H1 (cell line): ENCODE data around the gene FGF14. TPM values are rescaled to one million over a fixed set of nuclear protein-coding genes. Genes with fewer than 3 reads are reported as not detected.
A peak's percentile ranks its signal among the peaks of the same experiment; 100 is the strongest.

Experiments
- CTCF ChIA-PET: fragments of 300-600 bp; sonication (Branson Sonifier 250); formaldehyde crosslinking; loops from one replicate; lab custom pipeline; 2021; ENCODE audit not compliant: partially characterized antibody; lab: Charles Lee
- POLR2A ChIA-PET: fragments of 300-600 bp; sonication (Branson Sonifier 250); formaldehyde crosslinking; loops from one replicate; lab custom pipeline; 2021; ENCODE audit warnings: inconsistent platforms; ENCODE audit not compliant: partially characterized antibody; lab: Charles Lee
- DNase-seq, 2 experiments: peaks; one replicate each; pipeline versions ENCODE4 v3.0.0 to v3.0.0-alpha.2; 2010 to 2022; ENCODE audit warnings: low spot score in 2 of 2, low read depth in 1 of 2, mixed read lengths in 1 of 2
- FAIRE-seq: peaks from 2 replicates; lab custom pipeline; 2011; peaks lifted over from hg19 to GRCh38; lab: Jason Lieb, UNC
- H2AFZ ChIP-seq: 2 replicates; pipeline ENCODE4 v1.8.1; 2012; ENCODE audit warnings: low read length, inconsistent platforms
- H2AK5ac ChIP-seq: 2 replicates; pipeline ENCODE4 v1.6.1; 2013; ENCODE audit warnings: low read depth, low read length
- H2BK120ac ChIP-seq: replicated peaks from 2 replicates; pipeline ENCODE3; 2013; ENCODE audit warnings: low read depth, low read length, inconsistent platforms
- H2BK12ac ChIP-seq: 2 replicates; pipeline ENCODE4 v1.6.1; 2013; ENCODE audit warnings: low read depth, low read length
- H2BK15ac ChIP-seq: 2 replicates; pipeline ENCODE4 v1.6.1; 2013; ENCODE audit warnings: low read length
- H2BK20ac ChIP-seq: 2 replicates; pipeline ENCODE4 v1.6.1; 2013; ENCODE audit warnings: low read length
- H2BK5ac ChIP-seq: 2 replicates; pipeline ENCODE4 v1.6.1; 2013; ENCODE audit warnings: low read depth, low read length
- H3K14ac ChIP-seq: 2 replicates; pipeline ENCODE4 v1.6.1; 2013; ENCODE audit warnings: inconsistent platforms; ENCODE audit not compliant: insufficient read length
- H3K18ac ChIP-seq: 2 replicates; pipeline ENCODE4 v1.6.1; 2013; ENCODE audit warnings: low read length; ENCODE audit errors: extremely low read depth
- H3K23ac ChIP-seq: 2 replicates; pipeline ENCODE4 v1.6.1; 2013; ENCODE audit warnings: inconsistent platforms; ENCODE audit not compliant: insufficient read length
- H3K23me2 ChIP-seq: 2 replicates; pipeline ENCODE4 v1.6.1; 2013; ENCODE audit warnings: low read depth, low read length
- H3K27ac ChIP-seq: 2 replicates; pipeline ENCODE4 v1.6.1; 2011; ENCODE audit warnings: low read depth, low read length, inconsistent platforms
- H3K27me3 ChIP-seq, 4 experiments: replicated peaks in 1 of 4; 1 replicate in 1 of 4; 2 replicates in 3 of 4; pipeline versions ENCODE4 v1.6.1 to v1.8.1; 2011 to 2013; ENCODE audit warnings: low read length in 3 of 4, mild to moderate bottlenecking in 3 of 4, inconsistent platforms in 2 of 4, mixed read lengths in 2 of 4, moderate library complexity in 1 of 4; ENCODE audit not compliant: control insufficient read depth in 3 of 4, insufficient read depth in 3 of 4; ENCODE audit errors: extremely low read depth in 1 of 4
- H3K36me3 ChIP-seq, 4 experiments: 2 replicates each; pipeline versions ENCODE4 v1.6.1 to v1.8.1; 2011 to 2013; ENCODE audit warnings: mild to moderate bottlenecking in 4 of 4, low read length in 3 of 4, moderate library complexity in 2 of 4, control low read depth in 1 of 4, inconsistent platforms in 1 of 4; ENCODE audit not compliant: insufficient read depth in 4 of 4, control insufficient read depth in 2 of 4
- H3K4ac ChIP-seq: replicated peaks from 2 replicates; pipeline ENCODE3; 2013; ENCODE audit warnings: low read length, low read depth, mixed read lengths, inconsistent platforms; ENCODE audit not compliant: insufficient read length
- H3K4me1 ChIP-seq, 4 experiments: replicated peaks in 1 of 4; 1 replicate in 1 of 4; 2 replicates in 3 of 4; pipeline versions ENCODE4 v1.6.1 to v1.8.1; 2011 to 2013; ENCODE audit warnings: low read length in 3 of 4, inconsistent platforms in 2 of 4, mixed read lengths in 1 of 4; ENCODE audit not compliant: insufficient read depth in 4 of 4, control insufficient read depth in 3 of 4
- H3K4me2 ChIP-seq, 2 experiments: 2 replicates each; pipeline versions ENCODE4 v1.6.1 to v1.8.1; 2011 to 2013; ENCODE audit warnings: low read depth in 2 of 2, low read length in 2 of 2, control low read depth in 1 of 2, inconsistent platforms in 1 of 2, mild to moderate bottlenecking in 1 of 2; ENCODE audit not compliant: insufficient read depth in 1 of 2
- H3K4me3 ChIP-seq, 4 experiments: fragments of 200-600, 300-600 bp in 1 of 4; sonication (generic), shearing (Covaris generic), sonication (Bioruptor Twin) in 1 of 4; 2 replicates each; pipeline versions ENCODE4 v1.5.1 to v1.8.1; 2011 to 2016; ENCODE audit warnings: low read length in 4 of 4, low read depth in 3 of 4, control low read depth in 2 of 4, inconsistent platforms in 2 of 4, mild to moderate bottlenecking in 2 of 4, mixed read lengths in 1 of 4, moderate library complexity in 1 of 4; ENCODE audit not compliant: insufficient read depth in 2 of 4; ENCODE audit errors: extremely low read depth in 1 of 4
- H3K56ac ChIP-seq: replicated peaks from 2 replicates; pipeline ENCODE3; 2013; ENCODE audit warnings: low read depth, mild to moderate bottlenecking, mixed read lengths, low read length, inconsistent platforms; ENCODE audit not compliant: insufficient read length
- H3K79me1 ChIP-seq: 2 replicates; pipeline ENCODE4 v1.6.1; 2013; ENCODE audit warnings: low read depth, low read length, control low read depth
- H3K79me2 ChIP-seq, 2 experiments: 2 replicates each; pipeline versions ENCODE4 v1.6.1 to v1.8.1; 2012 to 2013; ENCODE audit warnings: low read length in 2 of 2, mild to moderate bottlenecking in 2 of 2, inconsistent platforms in 1 of 2; ENCODE audit not compliant: insufficient read depth in 2 of 2, control insufficient read depth in 1 of 2
- H3K9ac ChIP-seq, 4 experiments: replicated peaks in 1 of 4; 1 replicate in 1 of 4; 2 replicates in 3 of 4; pipeline versions ENCODE4 v1.6.1 to v1.8.1; 2011 to 2013; ENCODE audit warnings: low read depth in 3 of 4, low read length in 3 of 4, control low read depth in 2 of 4, mild to moderate bottlenecking in 2 of 4, moderate library complexity in 2 of 4, inconsistent platforms in 1 of 4; ENCODE audit errors: extremely low read depth in 1 of 4
- H3K9me3 ChIP-seq, 2 experiments: 2 replicates each; pipeline versions ENCODE4 v1.6.1 to v1.8.1; 2012 to 2013; ENCODE audit warnings: mild to moderate bottlenecking in 2 of 2, moderate library complexity in 2 of 2, control low read depth in 1 of 2, inconsistent platforms in 1 of 2, low read depth in 1 of 2, low read length in 1 of 2, mixed read lengths in 1 of 2; ENCODE audit not compliant: insufficient read depth in 2 of 2
- H4K20me1 ChIP-seq, 2 experiments: replicated peaks in 1 of 2; 2 replicates each; pipeline versions ENCODE3 to v1.8.1; 2011 to 2013; ENCODE audit warnings: inconsistent platforms in 2 of 2, low read length in 2 of 2, mild to moderate bottlenecking in 1 of 2; ENCODE audit not compliant: insufficient read depth in 2 of 2, control insufficient read depth in 1 of 2
- H4K5ac ChIP-seq: 2 replicates; pipeline ENCODE4 v1.6.1; 2013; ENCODE audit warnings: low read length, low read depth, mixed read lengths, inconsistent platforms; ENCODE audit not compliant: insufficient read length
- H4K8ac ChIP-seq: 2 replicates; pipeline ENCODE4 v1.8.0; 2013; ENCODE audit warnings: mild to moderate bottlenecking, moderate library complexity, low read length, inconsistent platforms; ENCODE audit not compliant: insufficient read depth; ENCODE audit errors: extremely low read depth
- H4K91ac ChIP-seq: replicated peaks from 2 replicates; pipeline ENCODE3; 2013; ENCODE audit warnings: low read length, mixed read lengths, inconsistent platforms; ENCODE audit not compliant: insufficient read length
- BACH1 ChIP-seq: IDR thresholded peaks from 2 replicates; pipeline ENCODE4 v1.6.1; 2012; ENCODE audit warnings: low read length, improper control_type of control experiment
- MAFK ChIP-seq: IDR thresholded peaks from 2 replicates; pipeline ENCODE4 v1.6.1; 2012; ENCODE audit warnings: low read depth, mild to moderate bottlenecking, improper control_type of control experiment, low read length
- POLR2AphosphoS5 ChIP-seq: IDR thresholded peaks from 2 replicates; pipeline ENCODE4 v1.6.1; 2011; ENCODE audit warnings: low read depth, low read length
- RFX5 ChIP-seq: IDR thresholded peaks from 2 replicates; pipeline ENCODE4 v1.6.1; 2011; ENCODE audit warnings: low read depth, low read length, improper control_type of control experiment, borderline replicate concordance
- WGBS, 2 experiments: shearing (Covaris generic) in 1 of 2; methylation state at CpG; one replicate each; pipeline versions ENCODE4 v1.1.6 to v1.1.7; 2013 to 2015; ENCODE audit warnings: low lambda C conversion rate in 2 of 2, mixed read lengths in 2 of 2, inconsistent platforms in 1 of 2, low coverage in 1 of 2, missing lambda C conversion rate in 1 of 2; ENCODE audit not compliant: insufficient replicate concordance in 2 of 2, insufficient coverage in 1 of 2, insufficient read length in 1 of 2; ENCODE audit errors: extremely low coverage in 1 of 2, missing lambda C conversion rate in 1 of 2; 5-methylcytosine and 5-hydroxymethylcytosine counted together
- polyA plus RNA-seq, 7 experiments: library from polyadenylated mRNA; depleted of rRNA in 3 of 7; stranded (reverse) in 5 of 7; unstranded in 2 of 7; fragments of >200 nt in 5 of 7; fragments of 200-250 nt in 2 of 7; gene quantifications; 1 replicate in 5 of 7; 2 replicates in 1 of 7; 4 replicates in 1 of 7; pipeline versions ENCODE4 v1.2.1 to v1.2.3, GENCODE V29; 2011 to 2013; ENCODE audit warnings: missing spikeins in 2 of 7, mixed read lengths in 2 of 7
- total RNA-seq: library from RNA; stranded (reverse); fragmentation: NEBNext Ultra II Directional; extraction: Animal tissue kit (Norgen Biotek cat#: 25700); gene quantifications from 2 replicates; pipeline ENCODE4 v1.2.1, GENCODE V29; 2021

Gene FGF14
- total and polyA plus RNA-seq, 2 of the 8 experiments (the other 6 are each of a cell fraction or from before 2014, with no cell fraction given): 0.05 to 0.58 TPM

- Histone ChIP-seq H4K5ac (no peak overlapping the region), H3K4me2 (no peak overlapping the region), H3K27ac (no peak overlapping the region), H2AK5ac (no peak overlapping the region), H3K9ac (no peak overlapping the region), H2BK15ac (peak overlapping the region; percentile 73; the same call in 1 of the 2 replicates), H4K8ac (no peak overlapping the region), H3K18ac (no peak overlapping the region), H3K9me3 (no peaks in the 10 kb centered on the region), H2BK12ac (no peak overlapping the region), H2AFZ (0 out of 2 replicates have a peak overlapping the region, but pooled peaks have one; percentile 67), H2BK120ac (no peak overlapping the region), H2BK5ac (no peak overlapping the region), H3K4me1 (no peaks in the 10 kb centered on the region), H3K36me3 (no peaks in the 10 kb centered on the region), H3K56ac (no peak overlapping the region), H3K23me2 (no peaks in the 10 kb centered on the region), H4K20me1 (no peaks in the 10 kb centered on the region), H4K91ac (no peak overlapping the region), H3K79me1 (no peaks in the 10 kb centered on the region), H3K14ac (no peak overlapping the region), H3K27me3 (no peaks in the 10 kb centered on the region), H2BK20ac (no peak overlapping the region), H3K23ac (no peak overlapping the region), H3K4ac (no peak overlapping the region), H3K79me2 (no peaks in the 10 kb centered on the region), H3K4me3 (no peak overlapping the region)
- CTCF ChIA-PET: interaction anchor here (2.1 kb wide), 1 partner anchor 150 kb away, joined by 7 read pairs; no protein-coding TSS in a partner anchor
- TF ChIP-seq POLR2AphosphoS5: no peak
- TF ChIP-seq MAFK: peak; percentile 95
- TF ChIP-seq RFX5: no peak
- peak; percentile 98 for TF ChIP-seq BACH1
- 84% methylated on average over 7 of the region's 7 CpGs; no CpG with 5 or more reads in 1 of the 2 experiments for WGBS, 2 experiments
- no peak for FAIRE-seq
- no peak for DNase-seq
- POLR2A ChIA-PET: no interaction called here
These were observed 110.1 kb downstream of the FGF14 start for GRCh38 chr13:102291587-102292218.
